HepG2 (cell line): ENCODE results near the gene TSHZ2. TPM values are rescaled to one million over a fixed set of nuclear protein-coding genes. Genes with fewer than 3 reads are reported as not detected.

Experiments
- ATAC-seq: fragments of 200-7000 bp; cut with Tn5 transposase; 3 replicates; pipeline ENCODE4 v1.9.1; 2020; ENCODE audit warnings: mild to moderate bottlenecking, moderate library complexity
- BruUV-seq: library from RNA; stranded (reverse); fragments of 400-500 nt; replicated peaks from 2 replicates; lab custom pipeline; 2021; lab: Mats Ljungman, UMichigan
- CTCF ChIA-PET: fragments of 300-600 bp; formaldehyde crosslinking; extraction: SDS; loops from one replicate; lab custom pipeline; 2021; ENCODE audit warnings: low total read pairs, inconsistent platforms, low intra/inter-chr PET ratio; lab: Yijun Ruan, JAX
- POLR2A ChIA-PET: fragments of 350-600 bp; sonication (Branson Sonifier 250); formaldehyde crosslinking; loops from one replicate; lab custom pipeline; 2020; ENCODE audit warnings: antibody characterized with exemption, inconsistent platforms; lab: Yijun Ruan, JAX
- DNase-seq: peaks from one replicate; pipeline ENCODE4 v3.0.0-alpha.2; 2015; ENCODE audit warnings: low spot score
- FAIRE-seq: peaks from 3 replicates; lab custom pipeline; 2011; peaks lifted over from hg19 to GRCh38; lab: Jason Lieb, UNC
- H2AFZ ChIP-seq: one replicate; pipeline ENCODE4 v1.6.1; 2011; ENCODE audit warnings: low read length, inconsistent platforms
- H3K27ac ChIP-seq: fragments of 300-600 bp; 3 replicates; pipeline ENCODE4 v1.8.0; 2011; ENCODE audit warnings: mixed run types, mild to moderate bottlenecking, mixed read lengths, low read length, inconsistent platforms; ENCODE audit not compliant: insufficient read depth; ENCODE audit errors: extremely low read length
- H3K27me3 ChIP-seq, 2 experiments: fragments of 200-600 bp in 1 of 2; 2 replicates in 1 of 2; 3 replicates in 1 of 2; pipeline versions ENCODE4 v1.6.0 to v1.8.0; 2011; ENCODE audit warnings: low read length in 2 of 2, mild to moderate bottlenecking in 2 of 2, moderate library complexity in 2 of 2, inconsistent platforms in 1 of 2; ENCODE audit not compliant: insufficient read depth in 2 of 2, control insufficient read depth in 1 of 2
- H3K36me3 ChIP-seq, 2 experiments: fragments of 200-600 bp in 1 of 2; replicated peaks in 1 of 2; 2 replicates in 1 of 2; 3 replicates in 1 of 2; pipeline versions ENCODE4 v1.5.1 to v1.8.0; 2011; ENCODE audit warnings: low read length in 2 of 2, inconsistent platforms in 1 of 2; ENCODE audit not compliant: insufficient read depth in 2 of 2, control insufficient read depth in 1 of 2
- H3K4me1 ChIP-seq: 2 replicates; pipeline ENCODE4 v1.5.1; 2012; ENCODE audit warnings: low read length, inconsistent platforms; ENCODE audit not compliant: insufficient read depth
- H3K4me2 ChIP-seq: 2 replicates; pipeline ENCODE4 v1.6.0; 2011; ENCODE audit warnings: low read depth, low read length, inconsistent platforms
- H3K4me3 ChIP-seq, 3 experiments: fragments of 200-600 bp in 1 of 3; sonication (generic), shearing (Covaris generic) in 1 of 3; replicated peaks in 1 of 3; 2 replicates each; pipeline ENCODE4 v1.5.1; 2011 to 2016; ENCODE audit warnings: low read length in 3 of 3, inconsistent platforms in 2 of 3, low read depth in 2 of 3, mild to moderate bottlenecking in 2 of 3, control low read depth in 1 of 3, mixed read lengths in 1 of 3; ENCODE audit not compliant: insufficient read depth in 1 of 3
- H3K79me2 ChIP-seq: one replicate; pipeline ENCODE4 v1.6.1; 2011; ENCODE audit warnings: low read length, inconsistent platforms; ENCODE audit not compliant: insufficient read depth
- H3K9ac ChIP-seq: 2 replicates; pipeline ENCODE4 v1.6.0; 2011; ENCODE audit warnings: mild to moderate bottlenecking, low read depth, low read length, inconsistent platforms; ENCODE audit not compliant: insufficient read depth
- H3K9me3 ChIP-seq: 2 replicates; pipeline ENCODE4 v1.5.1; 2012; ENCODE audit warnings: mild to moderate bottlenecking, low read length
- H4K20me1 ChIP-seq: 2 replicates; pipeline ENCODE4 v1.6.0; 2011; ENCODE audit warnings: inconsistent platforms, mild to moderate bottlenecking, low read length, moderate library complexity; ENCODE audit not compliant: insufficient read depth
- FOXO4 ChIP-seq: sonication (generic); formaldehyde crosslinking; conservative IDR thresholded peaks from 2 replicates; pipeline ENCODE4 v1.8.1; 2023; ENCODE audit warnings: missing genetic modification reagents
- MAFK ChIP-seq, 2 experiments: IDR thresholded peaks in 1 of 2; conservative IDR thresholded peaks in 1 of 2; 2 replicates each; pipeline ENCODE4 v1.6.1; 2011; ENCODE audit warnings: improper control_type of control experiment in 2 of 2, low read length in 2 of 2
- ZNF629 ChIP-seq: sonication (generic); formaldehyde crosslinking; conservative IDR thresholded peaks from 2 replicates; pipeline ENCODE4 v1.5.0; 2020; ENCODE audit warnings: missing genetic modification reagents
- ZNF720 ChIP-seq: sonication (generic); formaldehyde crosslinking; IDR thresholded peaks from 2 replicates; pipeline ENCODE4 v1.4.0; 2020; ENCODE audit warnings: missing genetic modification reagents
- WGBS: methylation state at CpG from one replicate; pipeline ENCODE4 v1.1.6; 2017; ENCODE audit warnings: low lambda C conversion rate; 5-methylcytosine and 5-hydroxymethylcytosine counted together
- in situ Hi-C: cut with HindIII; loops from 2 replicates; pipeline ENCODE4 v1.10.0; 2017; ENCODE audit warnings: low pct_unique_long_range_greater_than_20kb; ENCODE audit not compliant: extremely low pct_ligation_motif_present
- intact Hi-C: fragments of 100-400 bp; cut with micrococcal nuclease; formaldehyde crosslinking; loops from one replicate; pipeline ENCODE4 v1.10.0; 2022; ENCODE audit not compliant: unreplicated experiment
- polyA plus RNA-seq, 8 experiments: library from polyadenylated mRNA; depleted of rRNA in 3 of 8; stranded (reverse) in 7 of 8; unstranded in 1 of 8; fragments of >200 nt; fragmentation: Illumina TruSeq in 4 of 8; extraction: Trizol in 4 of 8; gene quantifications; 2 replicates each; pipeline versions ENCODE4 v1.2.1 to v1.2.3, GENCODE V29; 2011 to 2016; ENCODE audit warnings: low read depth in 4 of 8, missing spikeins in 1 of 8, mixed read lengths in 1 of 8; ENCODE audit not compliant: insufficient read depth in 1 of 8
- total RNA-seq, 5 experiments: library from RNA; depleted of rRNA; stranded (reverse); fragments of >200 nt; fragmentation: Illumina TruSeq; extraction: Trizol; gene quantifications; 2 replicates each; pipeline ENCODE4 v1.2.3, GENCODE V29; 2016; ENCODE audit warnings: low read depth in 1 of 5

TSHZ2 gene
- total and polyA plus RNA-seq, 2 of the 13 experiments (the other 11 are each of a cell fraction or from before 2014, with no cell fraction given): 0.01 TPM; not detected in 1

- Histone ChIP-seq H2AFZ (no peak overlapping the region), H3K9me3 (no peaks in the 10 kb centered on the region), H3K27ac (no peak overlapping the region), H3K4me2 (no peak overlapping the region), H3K4me1 (no peaks in the 10 kb centered on the region), H3K36me3 (no peaks in the 10 kb centered on the region), H3K9ac (no peak overlapping the region), H3K27me3 (no peaks in the 10 kb centered on the region), H3K4me3 (no peak overlapping the region), H4K20me1 (no peaks in the 10 kb centered on the region), H3K79me2 (no peaks in the 10 kb centered on the region)
- 26% methylated on average over 2 of the region's 2 CpGs for WGBS
- no peak for TF ChIP-seq ZNF629 (CRISPR knock-in tag)
- 0 out of 2 replicates have a peak, but pooled peaks have one; percentile 24 for TF ChIP-seq FOXO4 (CRISPR knock-in tag)
- ChIA-PET CTCF (no interaction called here), POLR2A (no interaction called here)
- no TSS peak for BruUV-seq
- intact Hi-C loops: no loop called here
- DNase-seq (no peak), ATAC-seq (no peak), FAIRE-seq (no peak)
- in situ Hi-C loops: no loop called here
These were observed 155.8 kb downstream of the TSHZ2 start for GRCh38 chr20:53128004-53128403.

- DNase-seq: no peak
- FAIRE-seq: no peak
- Histone ChIP-seq H4K20me1 (no peaks in the 10 kb centered on the region), H3K4me1 (no peaks in the 10 kb centered on the region), H3K4me2 (no peak overlapping the region), H3K27ac (no peak overlapping the region)
- no TSS peak for BruUV-seq
- TF ChIP-seq ZNF720 (CRISPR knock-in tag) (no peak), MAFK (conservative IDR thresholded peaks at IDR 0.05 in 1 of 2, IDR thresholded peaks at IDR 0.05 in 1 of 2; ENCODE audit: low read length in 2 of 2) (peak in 1 of 2 experiments; percentile 27; a peak in 2 of 4 replicates)
- TF ChIP-seq, all 625 proteins: peak for 1
- Histone ChIP-seq H3K79me2 (no peaks in the 10 kb centered on the region), H3K4me3 (no peak overlapping the region), H3K27me3 (no peaks in the 10 kb centered on the region), H3K36me3 (no peaks in the 10 kb centered on the region), H2AFZ (no peak overlapping the region), H3K9me3 (no peaks in the 10 kb centered on the region), H3K9ac (no peak overlapping the region)
- CTCF ChIA-PET: no interaction called here
- ATAC-seq: no peak
- intact Hi-C loops (no loop called here), in situ Hi-C loops (no loop called here)
- POLR2A ChIA-PET: no interaction called here
- WGBS: 68% methylated on average over 9 of the region's 9 CpGs
These were observed 157.4 kb downstream of the TSHZ2 start for GRCh38 chr20:53129563-53129962.
